RWPE2 (cell line): ENCODE measurements around the gene VAC14.

Experiments
- ATAC-seq: fragments of 200-7000 bp; cut with Tn5 transposase; 3 replicates; pipeline ENCODE4 v1.9.1; 2021; ENCODE audit warnings: low read depth
- DNase-seq: peaks from one replicate; pipeline ENCODE4 v3.0.0-alpha.2; 2020; ENCODE audit warnings: low spot score
- H3K27ac ChIP-seq: fragments of 450-650 bp; 2 replicates; pipeline ENCODE4 v1.5.1; 2017; ENCODE audit warnings: mild to moderate bottlenecking; ENCODE audit not compliant: poor library complexity, severe bottlenecking
- H3K27me3 ChIP-seq: fragments of 250-450 bp; sonication (Bioruptor Pico); 2 replicates; pipeline ENCODE4 v1.5.1; 2021; ENCODE audit warnings: mild to moderate bottlenecking, moderate library complexity; ENCODE audit not compliant: insufficient read depth, poor library complexity, severe bottlenecking
- H3K36me3 ChIP-seq: fragments of 250-450 bp; sonication (Bioruptor Pico); 2 replicates; pipeline ENCODE4 v1.5.1; 2020; ENCODE audit warnings: low read depth, mild to moderate bottlenecking, moderate library complexity
- H3K4me1 ChIP-seq: fragments of 250-450 bp; sonication (Bioruptor Pico); 2 replicates; pipeline ENCODE4 v1.5.1; 2021; ENCODE audit warnings: mild to moderate bottlenecking, moderate library complexity; ENCODE audit not compliant: insufficient read depth, poor library complexity, severe bottlenecking
- H3K4me3 ChIP-seq: fragments of 250-450 bp; sonication (Bioruptor Pico); 2 replicates; pipeline ENCODE4 v1.5.1; 2021; ENCODE audit warnings: mild to moderate bottlenecking, moderate library complexity; ENCODE audit not compliant: severe bottlenecking
- H3K9me3 ChIP-seq: fragments of 250-450 bp; sonication (Bioruptor Pico); 2 replicates; pipeline ENCODE4 v1.5.1; 2021; ENCODE audit warnings: mild to moderate bottlenecking, moderate library complexity; ENCODE audit not compliant: severe bottlenecking
- TF ChIP-seq, protein P1 (sequence below): fragments of 450-650 bp; IDR thresholded peaks from one replicate; pipeline ENCODE4 v1.5.1; 2017; ENCODE audit warnings: mild to moderate bottlenecking, moderate library complexity; ENCODE audit not compliant: poor library complexity, severe bottlenecking

The VAC14 gene

GRCh38 chr16:70784692-70785555 lies 16.0 kb downstream of the VAC14 start:
- no peaks in the 10 kb centered on the region for H3K27me3 ChIP-seq
- TF ChIP-seq, protein P1, sequence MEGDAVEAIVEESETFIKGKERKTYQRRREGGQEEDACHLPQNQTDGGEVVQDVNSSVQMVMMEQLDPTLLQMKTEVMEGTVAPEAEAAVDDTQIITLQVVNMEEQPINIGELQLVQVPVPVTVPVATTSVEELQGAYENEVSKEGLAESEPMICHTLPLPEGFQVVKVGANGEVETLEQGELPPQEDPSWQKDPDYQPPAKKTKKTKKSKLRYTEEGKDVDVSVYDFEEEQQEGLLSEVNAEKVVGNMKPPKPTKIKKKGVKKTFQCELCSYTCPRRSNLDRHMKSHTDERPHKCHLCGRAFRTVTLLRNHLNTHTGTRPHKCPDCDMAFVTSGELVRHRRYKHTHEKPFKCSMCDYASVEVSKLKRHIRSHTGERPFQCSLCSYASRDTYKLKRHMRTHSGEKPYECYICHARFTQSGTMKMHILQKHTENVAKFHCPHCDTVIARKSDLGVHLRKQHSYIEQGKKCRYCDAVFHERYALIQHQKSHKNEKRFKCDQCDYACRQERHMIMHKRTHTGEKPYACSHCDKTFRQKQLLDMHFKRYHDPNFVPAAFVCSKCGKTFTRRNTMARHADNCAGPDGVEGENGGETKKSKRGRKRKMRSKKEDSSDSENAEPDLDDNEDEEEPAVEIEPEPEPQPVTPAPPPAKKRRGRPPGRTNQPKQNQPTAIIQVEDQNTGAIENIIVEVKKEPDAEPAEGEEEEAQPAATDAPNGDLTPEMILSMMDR: no peak
- ATAC-seq: no peak
- no peak for DNase-seq
- no peak overlapping the region for H3K4me3 ChIP-seq
- no peaks in the 10 kb centered on the region for H3K9me3 ChIP-seq
- H3K36me3 ChIP-seq: peaks cover 62% of the 10 kb centered on the region
- no peaks in the 10 kb centered on the region for H3K4me1 ChIP-seq
- H3K27ac ChIP-seq: no peak overlapping the region

DNA sequence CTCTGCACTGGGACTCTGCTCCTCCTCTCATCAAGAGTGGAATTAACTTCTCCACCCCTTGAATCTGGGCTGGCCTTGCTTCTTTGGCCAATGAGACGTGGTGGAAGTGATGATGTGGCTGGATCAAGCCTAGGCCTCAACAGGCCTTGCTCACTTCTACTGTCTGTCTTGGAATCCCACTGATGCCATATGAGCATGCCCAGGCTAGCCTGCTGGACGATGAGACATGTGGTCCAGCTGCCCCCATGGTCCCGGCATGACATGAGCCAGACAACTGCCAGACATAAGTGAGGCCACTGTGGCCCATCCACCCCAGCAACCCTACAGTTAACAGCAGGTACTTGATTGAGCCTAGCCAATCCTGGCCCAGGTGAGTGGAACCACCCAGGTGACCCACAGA lies 18.7 kb downstream of the VAC14 start:
- DNase-seq: no peak
- Histone ChIP-seq H3K9me3 (no peaks in the 10 kb centered on the region), H3K27ac (no peak overlapping the region), H3K36me3 (peaks cover 76% of the 10 kb centered on the region), H3K4me1 (peaks cover 3% of the 10 kb centered on the region), H3K4me3 (no peak overlapping the region), H3K27me3 (no peaks in the 10 kb centered on the region)
- TF ChIP-seq, protein P1: no peak
- no peak for ATAC-seq

DNA sequence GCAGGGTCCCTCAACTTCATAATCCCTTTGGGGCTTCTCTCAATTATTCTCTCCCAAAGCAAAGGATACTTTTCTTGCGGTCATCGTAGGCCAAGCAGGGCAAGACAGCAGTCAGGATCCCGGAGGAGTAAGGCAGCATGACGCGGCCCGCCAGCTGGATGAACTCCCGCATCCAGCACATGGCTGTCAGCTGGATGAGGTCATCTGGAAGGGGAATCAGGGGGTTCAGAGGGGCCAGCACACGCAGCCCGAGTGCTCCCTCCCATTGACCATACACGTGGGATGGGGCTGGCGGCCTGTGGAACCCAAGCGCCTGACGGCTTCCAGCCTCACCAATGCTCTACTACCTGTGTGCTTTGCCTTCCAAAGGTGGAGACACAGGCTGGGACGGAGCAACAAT lies 19.2 kb downstream of the VAC14 start:
- TF ChIP-seq, protein P1: no peak
- no peak overlapping the region for H3K27ac ChIP-seq
- H3K36me3 ChIP-seq: peaks cover 81% of the 10 kb centered on the region

GRCh38 chr16:70780546-70780945 lies 20.4 kb downstream of the VAC14 start:
- TF ChIP-seq, protein P1: no peak
- H3K27me3 ChIP-seq: no peaks in the 10 kb centered on the region
- no peaks in the 10 kb centered on the region for H3K9me3 ChIP-seq
- no peak overlapping the region for H3K4me3 ChIP-seq
- DNase-seq (no peak), ATAC-seq (no peak)
- H3K4me1 ChIP-seq: peaks cover 3% of the 10 kb centered on the region
- H3K27ac ChIP-seq: no peak overlapping the region
- peaks cover 80% of the 10 kb centered on the region for H3K36me3 ChIP-seq

More for the DNA sequence above, 19.2 kb downstream of the VAC14 start:
- no peaks in the 10 kb centered on the region for H3K9me3 ChIP-seq
- ATAC-seq (no peak), DNase-seq (no peak)
- peaks cover 3% of the 10 kb centered on the region for H3K4me1 ChIP-seq
- H3K27me3 ChIP-seq: no peaks in the 10 kb centered on the region
- H3K4me3 ChIP-seq: no peak overlapping the region

- ATAC-seq (no peak; the same call in 2 of the 3 replicates), DNase-seq (no peak)
- Histone ChIP-seq H3K27me3 (no peaks in the 10 kb centered on the region), H3K36me3 (peaks cover 68% of the 10 kb centered on the region), H3K4me3 (no peak overlapping the region), H3K27ac (no peak overlapping the region), H3K4me1 (peaks cover 3% of the 10 kb centered on the region), H3K9me3 (no peaks in the 10 kb centered on the region)
- TF ChIP-seq, protein P1: no peak
These were observed 21.6 kb downstream of the VAC14 start for GRCh38 chr16:70779361-70779760.
